ENCODE measurements around the gene MYCBP2. TPM values are rescaled to one million over a fixed set of nuclear protein-coding genes. Genes with fewer than 3 reads are reported as not detected.
"Not testable (repeated sequence)": the region's sequence is repeated elsewhere in the genome, so short reads cannot be mapped to it uniquely, and the experiment has no call there.

MYCBP2 gene
- total RNA-seq, 1 donor from 2014 or later: 90.3 TPM

GRCh38 chr13:77338961-77339401 lies 12.1 kb upstream of the MYCBP2 start:
- DNase-seq (ENCODE audit: low spot score): no peak

GRCh38 chr13:77338329-77338728 lies 11.4 kb upstream of the MYCBP2 start:
- no peak for DNase-seq (ENCODE audit: low spot score)

GRCh38 chr13:77337159-77337558 lies 10.3 kb upstream of the MYCBP2 start:
- DNase-seq (ENCODE audit: low spot score): no peak

DNA sequence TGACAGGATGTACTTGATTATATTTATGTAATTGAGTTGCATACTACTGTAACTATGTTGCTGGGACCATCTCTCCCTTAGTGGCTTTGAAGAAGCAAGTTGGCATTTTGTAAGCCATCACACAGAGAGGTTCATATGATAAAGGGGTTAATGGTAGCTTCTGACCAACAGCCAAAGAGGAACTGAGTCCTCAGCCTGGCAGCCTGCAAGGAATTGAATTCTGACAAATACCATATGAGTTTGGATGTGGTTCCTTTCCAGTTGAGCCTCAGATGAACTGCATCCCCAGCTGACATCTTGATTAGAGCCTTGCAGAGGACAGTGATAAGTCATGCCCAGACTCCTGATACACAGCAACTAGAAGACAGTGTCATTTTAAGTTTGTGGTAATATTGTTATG lies 8.6 kb upstream of the MYCBP2 start:
- DNase-seq (ENCODE audit: low spot score): no peak

GRCh38 chr13:77333594-77333993 lies 6.7 kb upstream of the MYCBP2 start:
- no peak for DNase-seq (ENCODE audit: low spot score)

DNA sequence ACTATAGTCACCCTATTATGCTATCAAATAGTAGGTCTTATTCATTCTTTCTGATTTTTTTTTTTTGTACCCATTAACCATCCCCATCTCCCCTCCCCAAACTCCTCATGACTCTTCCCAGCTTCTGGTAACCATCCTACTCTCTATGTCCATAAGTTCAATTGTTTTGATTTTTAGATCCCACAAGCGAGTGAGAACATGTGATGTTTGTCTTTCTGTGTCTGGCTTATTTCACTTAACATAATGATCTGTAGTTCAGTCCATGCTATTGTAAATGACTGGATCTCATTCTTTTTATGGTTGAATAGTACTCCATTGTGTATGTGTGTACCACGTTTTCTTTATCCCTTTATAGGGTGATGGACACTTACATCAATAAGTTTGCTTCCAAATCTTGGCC lies 4.5 kb upstream of the MYCBP2 start:
- no peak for DNase-seq (ENCODE audit: low spot score)

DNA sequence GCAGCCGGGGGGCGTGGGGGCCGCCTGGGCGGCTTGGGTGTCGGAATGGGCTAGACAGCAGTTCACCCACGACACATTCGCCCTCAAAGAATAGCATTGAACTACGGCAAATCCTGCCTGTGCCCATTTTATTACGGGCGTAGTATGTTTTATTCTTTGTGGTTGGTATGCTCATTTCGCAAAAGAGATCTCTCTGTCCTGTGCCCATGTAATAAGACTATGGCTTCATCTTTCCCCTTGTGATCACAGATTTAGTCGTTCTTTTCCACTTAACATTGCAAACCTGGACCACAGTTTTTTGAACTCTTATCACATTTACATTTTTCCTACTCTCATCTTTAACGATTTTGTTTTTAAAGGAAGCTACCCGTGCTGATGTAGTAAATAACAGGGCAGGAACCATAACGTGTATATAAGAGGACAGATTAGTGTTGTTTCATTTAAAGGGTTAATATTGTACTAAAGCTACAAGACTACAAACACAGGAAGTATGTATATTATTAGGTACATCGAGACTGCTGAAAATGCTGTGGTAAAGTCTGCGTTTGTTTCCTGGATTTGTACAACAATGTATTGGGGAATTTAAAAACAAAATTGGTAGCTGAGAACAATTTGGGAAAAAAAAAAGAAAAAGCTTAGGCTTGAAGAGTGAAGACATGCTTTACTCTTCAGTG lies 3.2 kb upstream of the MYCBP2 start:
- DNase-seq (ENCODE audit: low spot score): no peak

- DNase-seq (ENCODE audit: low spot score): peak; percentile 87
These were observed 2.4 kb upstream of the MYCBP2 start for GRCh38 chr13:77329133-77329910.

GRCh38 chr13:77328819-77329132 lies 1.9 kb upstream of the MYCBP2 start:
- no peak for DNase-seq (ENCODE audit: low spot score)

GRCh38 chr13:77325371-77325980 lies 1.4 kb downstream of the MYCBP2 start:
- no peak for DNase-seq (ENCODE audit: low spot score)

GRCh38 chr13:77323858-77324257 lies 3.0 kb downstream of the MYCBP2 start:
- no peak for DNase-seq (ENCODE audit: low spot score)

DNA sequence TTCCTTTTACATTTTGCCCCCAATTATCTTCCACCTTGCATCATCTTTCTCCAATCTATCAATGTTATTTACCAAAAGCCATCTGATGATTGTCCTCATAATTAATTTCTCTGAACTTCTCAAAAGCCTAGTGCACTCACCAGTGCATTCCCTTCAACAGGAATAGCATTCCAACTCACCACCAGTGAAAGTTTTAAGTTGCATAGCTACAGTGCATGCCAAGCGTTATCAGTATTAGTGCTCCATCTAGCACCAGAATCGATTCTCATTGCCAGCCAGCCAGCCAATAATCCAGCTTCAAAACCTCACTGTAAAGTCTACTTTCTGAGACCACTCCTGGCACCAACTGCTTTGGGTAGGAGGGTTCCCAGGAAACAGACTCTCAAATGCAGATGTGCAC lies 7.4 kb downstream of the MYCBP2 start:
- DNase-seq (ENCODE audit: low spot score): no peak

DNA sequence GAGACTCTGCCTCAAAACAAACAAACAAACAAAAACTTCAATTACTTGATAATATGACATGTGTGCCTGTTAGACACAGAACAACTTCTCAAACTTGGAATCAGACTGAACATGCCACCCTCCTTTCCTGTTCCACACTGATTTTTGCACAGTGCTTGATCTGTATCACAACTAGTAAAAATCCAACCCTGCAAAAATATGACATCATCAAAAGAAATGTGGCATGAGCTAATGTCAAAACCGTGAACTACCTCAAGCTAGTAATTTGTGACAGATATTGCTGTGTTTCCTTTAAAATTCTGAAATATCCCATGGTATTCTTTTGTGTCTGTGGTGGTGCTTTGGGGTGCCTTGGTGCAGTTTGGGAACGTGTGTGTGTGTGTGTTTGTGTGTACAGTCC lies 8.2 kb downstream of the MYCBP2 start:
- no peak for DNase-seq (ENCODE audit: low spot score)

DNA sequence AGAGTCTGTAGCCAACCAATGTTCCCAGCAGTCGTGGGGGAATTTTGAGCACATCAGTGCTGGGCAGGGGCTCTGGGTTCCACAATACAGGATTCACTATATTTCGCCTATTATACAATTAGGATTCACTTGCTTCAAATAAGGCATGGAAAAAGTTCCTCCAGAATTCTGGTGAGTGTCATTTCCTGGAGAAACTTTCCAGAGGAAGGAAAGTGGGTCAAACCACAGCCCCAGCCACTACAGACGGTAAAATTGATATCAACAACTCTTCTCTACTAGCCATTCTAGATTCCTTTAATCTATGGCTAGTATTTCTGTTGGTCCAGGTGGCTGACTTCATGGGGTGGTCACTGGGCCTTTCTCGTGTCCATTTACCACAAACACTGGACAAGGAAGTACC lies 10.5 kb downstream of the MYCBP2 start:
- no peak for DNase-seq (ENCODE audit: low spot score)

- not testable (repeated sequence) for DNase-seq (ENCODE audit: low spot score)
These were observed 11.4 kb downstream of the MYCBP2 start for GRCh38 chr13:77315509-77315908.

- no peak for DNase-seq (ENCODE audit: low spot score)
These were observed 13.0 kb downstream of the MYCBP2 start for GRCh38 chr13:77313923-77314322.

DNA sequence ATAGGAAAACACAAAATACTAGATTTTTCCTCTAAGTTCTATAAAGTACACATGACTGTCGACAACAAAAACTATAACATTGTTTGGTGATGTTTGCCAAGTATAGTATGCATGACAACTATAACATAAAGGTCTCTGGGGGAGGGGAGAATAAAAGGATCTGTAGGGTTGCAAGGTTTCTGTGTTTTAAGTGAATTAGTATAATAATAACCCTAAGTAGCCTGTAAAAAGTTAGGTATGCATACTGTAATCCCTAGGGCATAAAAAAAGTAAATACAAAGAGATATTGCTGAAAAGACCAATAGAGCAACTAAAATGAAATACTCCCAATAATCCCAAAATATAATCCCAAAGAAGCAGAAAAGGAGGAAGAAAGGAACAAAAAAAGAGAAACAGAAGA lies 14.6 kb downstream of the MYCBP2 start:
- DNase-seq (ENCODE audit: low spot score): no peak

GRCh38 chr13:77310579-77311279 lies 16.2 kb downstream of the MYCBP2 start:
- no peak for DNase-seq (ENCODE audit: low spot score)

DNA sequence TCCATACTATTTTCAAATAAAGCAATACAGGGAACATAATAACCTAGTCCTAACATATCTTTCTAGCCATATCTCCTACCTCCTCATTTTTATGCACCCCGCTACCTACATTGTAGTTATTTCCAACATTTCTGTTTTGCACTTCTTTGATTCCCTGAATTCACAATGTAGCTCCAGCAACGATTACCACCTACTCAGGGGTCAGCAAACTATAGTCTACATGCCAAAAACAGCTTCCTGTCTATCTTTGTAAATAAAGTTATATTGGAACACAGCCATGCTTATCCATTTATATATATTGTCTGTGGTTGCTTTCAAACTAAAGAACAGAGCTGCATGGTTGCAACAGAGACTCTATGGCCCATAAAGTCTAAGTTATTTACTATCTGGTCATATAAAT lies 16.7 kb downstream of the MYCBP2 start:
- DNase-seq (ENCODE audit: low spot score): no peak

DNA sequence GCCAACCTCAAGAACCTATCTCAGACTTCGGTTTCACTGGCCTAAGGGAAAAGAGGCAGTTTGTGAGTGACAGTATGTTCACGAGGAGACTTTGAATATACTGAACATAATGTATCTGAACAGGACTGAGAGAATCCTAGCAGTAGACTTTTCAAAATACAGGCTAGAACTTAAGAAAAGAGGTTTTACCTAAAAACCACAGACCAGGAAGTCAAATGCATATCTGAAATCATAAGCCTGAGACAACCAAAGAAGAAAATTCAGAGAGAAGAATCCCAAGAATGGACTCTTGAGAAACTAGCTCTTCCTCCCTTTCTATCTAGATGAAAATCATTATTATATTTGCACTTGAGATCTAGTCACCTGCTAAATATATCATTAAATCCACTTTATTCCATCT lies 17.6 kb downstream of the MYCBP2 start:
- no peak for DNase-seq (ENCODE audit: low spot score)

GRCh38 chr13:77306458-77306857 lies 20.4 kb downstream of the MYCBP2 start:
- DNase-seq (ENCODE audit: low spot score): no peak

DNA sequence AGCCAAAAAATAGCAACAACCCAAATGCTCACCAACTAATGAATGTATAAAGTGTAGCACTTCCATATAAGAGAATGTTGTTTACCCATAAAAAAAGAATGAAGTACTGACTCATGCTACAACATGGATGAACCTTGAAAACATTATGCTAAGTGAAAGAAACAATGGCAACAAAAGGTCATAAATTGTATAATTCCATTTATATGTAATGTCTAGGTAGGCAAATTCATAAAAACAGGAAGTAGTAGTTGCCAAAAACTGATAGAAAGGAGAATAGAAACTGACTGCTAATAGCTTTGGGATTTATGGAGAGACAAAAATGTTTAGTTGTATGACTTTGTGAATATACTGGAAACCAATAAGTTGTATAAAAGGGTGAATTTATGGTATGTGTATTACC lies 21.6 kb downstream of the MYCBP2 start:
- DNase-seq (ENCODE audit: low spot score): no peak
